Endometrium (tissue), 2 donors: Measurements from ENCODE around the gene MYRIP.
"Not testable (repeated sequence)": the region's sequence is repeated elsewhere in the genome, so short reads cannot be mapped to it uniquely, and the experiment has no call there.

Experiments
- FAIRE-seq: peaks from 2 replicates; lab custom pipeline; 2012; peaks lifted over from hg19 to GRCh38; lab: Jason Lieb, UNC
- donor health status: control.
- donor health status: control.

MYRIP gene

DNA sequence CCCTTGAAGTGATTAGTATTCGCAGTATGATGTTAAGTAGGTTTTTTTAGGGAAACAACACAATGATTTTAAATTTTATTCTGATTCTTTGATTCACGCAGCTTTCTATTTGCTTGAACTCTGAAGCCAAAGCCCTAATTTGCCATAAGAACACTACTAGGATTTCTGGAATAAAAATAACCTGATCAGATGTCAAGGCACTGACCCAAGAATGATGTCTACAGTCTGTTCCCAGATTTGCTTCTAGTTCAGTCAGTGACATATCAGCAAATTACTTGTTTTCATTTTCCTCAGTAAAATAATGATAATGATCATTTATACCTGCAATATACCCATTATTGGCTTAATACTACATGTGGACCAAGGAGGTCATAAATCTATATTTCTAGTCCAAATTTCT, 320.6 kb downstream of the MYRIP start:
- no peak for FAIRE-seq

- FAIRE-seq = no peak
These were observed 321.3 kb downstream of the MYRIP start for GRCh38 chr3:40130721-40131120.

DNA sequence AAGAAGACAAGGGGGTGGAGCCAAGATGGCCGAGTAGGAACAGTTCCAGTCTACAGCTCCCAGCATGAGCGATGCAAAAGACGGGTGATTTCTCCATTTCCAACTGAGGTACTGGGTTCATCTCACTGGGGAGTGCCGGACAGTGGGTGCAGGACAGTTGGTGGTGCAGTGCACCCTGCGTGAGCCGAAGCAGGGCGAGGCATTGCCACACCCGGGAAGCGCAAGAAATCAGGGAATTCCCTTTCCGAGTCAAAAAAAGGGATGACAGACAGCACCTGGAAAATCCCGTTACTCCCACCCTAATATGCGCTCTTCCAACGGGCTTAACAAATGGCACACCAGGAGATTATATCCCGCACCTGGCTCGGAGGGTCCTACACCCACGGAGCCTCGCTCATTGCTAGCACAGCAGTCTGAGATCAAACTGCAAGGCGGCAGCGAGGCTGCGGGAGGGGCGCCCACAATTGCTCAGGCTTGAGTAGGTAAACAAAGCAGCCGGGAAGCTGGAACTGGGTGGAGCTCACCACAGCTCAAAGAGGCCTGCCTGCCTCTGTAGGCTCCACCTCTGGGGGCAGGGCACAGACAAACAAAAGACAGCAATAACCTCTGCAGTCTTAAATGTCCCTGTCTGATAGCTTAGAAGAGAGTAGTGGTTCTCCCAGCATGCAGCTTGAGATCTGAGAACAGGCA, 324.6 kb downstream of the MYRIP start:
- FAIRE-seq = not testable (repeated sequence)

GRCh38 chr3:40137591-40138295, 328.3 kb downstream of the MYRIP start:
- no peak for FAIRE-seq

- FAIRE-seq = no peak
These were observed 334.1 kb downstream of the MYRIP start for GRCh38 chr3:40143283-40144090.

DNA sequence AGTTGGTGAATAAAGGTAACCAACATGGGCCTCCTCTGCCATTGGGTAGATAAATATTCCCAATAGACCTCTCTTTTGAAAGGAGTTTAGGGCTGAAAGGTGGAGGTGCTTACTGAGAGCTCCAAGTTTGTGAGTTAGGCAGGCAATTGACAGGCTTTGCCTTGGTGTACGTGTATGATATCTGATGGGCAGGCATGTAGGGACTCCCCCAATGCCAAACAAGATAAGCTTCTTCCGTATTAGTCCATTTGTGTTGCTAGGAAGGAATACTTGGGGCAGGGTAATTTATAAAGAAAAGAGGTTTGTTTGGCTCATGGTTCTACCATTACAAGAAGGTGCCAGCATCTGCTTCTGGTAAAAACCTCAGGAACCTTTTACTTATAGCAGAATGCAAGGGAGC, 339.4 kb downstream of the MYRIP start:
- no peak for FAIRE-seq

DNA sequence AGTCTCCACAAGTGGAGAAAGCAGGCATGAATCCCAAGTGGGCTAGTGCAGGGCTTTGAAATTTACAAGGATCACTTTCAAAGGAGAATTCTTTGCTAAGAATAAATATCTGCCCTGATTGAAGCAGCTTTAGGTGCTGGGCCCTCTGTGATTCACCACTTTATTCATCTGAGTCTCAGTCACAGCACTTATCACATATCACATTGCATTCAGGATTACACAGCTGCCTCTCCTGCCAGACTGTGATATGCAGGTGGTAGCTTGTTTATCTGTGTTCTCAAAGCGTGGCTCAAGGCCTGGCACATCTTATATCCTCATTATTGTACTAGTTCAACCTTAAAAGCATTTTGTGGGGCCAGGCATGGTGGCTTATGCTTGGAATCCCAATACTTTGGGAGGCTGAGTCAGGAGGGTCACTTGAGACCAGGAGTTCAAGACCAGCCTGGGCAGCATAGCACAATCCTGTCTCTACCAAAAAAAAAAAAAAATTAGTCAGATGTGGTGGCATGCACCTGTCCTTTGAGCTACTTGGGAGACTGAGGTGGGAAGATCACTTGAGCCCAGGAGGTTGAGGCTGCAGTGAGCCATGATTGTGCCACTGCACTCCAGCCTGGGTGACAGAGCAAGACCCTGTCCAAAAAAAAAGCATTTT, 343.2 kb downstream of the MYRIP start:
- FAIRE-seq = no peak

- FAIRE-seq = no peak
These were observed 351.5 kb downstream of the MYRIP start for GRCh38 chr3:40160933-40161332.

DNA sequence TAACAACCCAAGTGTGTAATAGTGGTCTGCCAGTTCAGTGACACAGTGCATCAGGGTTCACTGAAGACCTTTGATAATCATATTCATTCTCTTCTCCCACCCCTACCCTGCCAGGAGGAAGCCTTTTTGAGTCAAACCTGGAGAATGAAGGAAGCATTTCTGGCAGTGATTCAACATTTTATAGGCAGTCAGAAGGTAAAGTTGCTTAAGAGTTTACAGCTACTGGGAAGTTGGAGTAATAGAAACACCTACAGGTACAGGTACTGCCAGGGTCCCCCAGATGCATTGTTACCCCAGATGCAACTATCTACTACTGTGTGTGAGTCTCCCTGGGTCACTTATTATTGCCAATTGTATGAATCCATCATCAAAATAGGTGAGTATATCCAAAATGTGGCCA, 353.2 kb downstream of the MYRIP start:
- no peak for FAIRE-seq

- FAIRE-seq = no peak
These were observed 357.6 kb downstream of the MYRIP start for GRCh38 chr3:40166997-40167396.

DNA sequence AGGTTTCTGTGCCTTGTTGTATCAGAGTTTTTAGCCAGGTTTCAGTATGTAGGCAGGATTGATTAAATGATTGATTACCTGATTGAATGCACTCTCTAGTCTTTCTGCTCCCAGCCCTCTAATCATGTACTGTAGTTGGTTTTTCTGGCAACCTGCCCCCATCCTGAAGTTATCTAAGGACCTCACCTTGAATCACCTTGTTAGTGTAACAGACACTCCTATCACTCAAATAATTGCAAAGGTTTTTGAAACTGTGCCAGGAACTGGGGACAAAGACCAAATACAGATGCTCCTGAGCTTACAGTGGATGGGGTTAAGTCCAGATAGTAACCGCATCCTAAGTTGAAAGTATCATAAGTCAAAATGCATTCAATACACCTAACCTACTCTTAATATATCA, 358.5 kb downstream of the MYRIP start:
- no peak for FAIRE-seq

GRCh38 chr3:40169983-40170382, 360.6 kb downstream of the MYRIP start:
- FAIRE-seq = no peak

DNA sequence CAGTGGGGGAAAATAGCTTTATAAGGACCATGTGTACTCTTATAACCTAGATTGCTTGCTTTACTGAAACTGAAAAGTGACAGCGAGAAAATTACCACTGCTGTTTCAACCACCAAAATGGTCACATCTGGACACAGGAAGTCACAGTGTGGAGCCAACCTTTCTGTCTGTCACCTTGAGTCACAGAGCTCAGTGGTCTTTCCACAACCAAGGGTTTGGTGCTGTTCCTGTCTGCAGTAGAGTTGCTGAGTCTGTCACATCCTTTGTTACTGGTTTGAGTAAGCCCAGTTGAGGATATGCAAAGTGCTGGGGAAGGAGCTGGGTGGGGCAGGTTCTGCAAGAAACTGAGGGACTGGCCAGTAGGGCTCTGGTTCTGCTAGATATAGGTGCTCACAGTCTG, 361.0 kb downstream of the MYRIP start:
- no peak for FAIRE-seq

DNA sequence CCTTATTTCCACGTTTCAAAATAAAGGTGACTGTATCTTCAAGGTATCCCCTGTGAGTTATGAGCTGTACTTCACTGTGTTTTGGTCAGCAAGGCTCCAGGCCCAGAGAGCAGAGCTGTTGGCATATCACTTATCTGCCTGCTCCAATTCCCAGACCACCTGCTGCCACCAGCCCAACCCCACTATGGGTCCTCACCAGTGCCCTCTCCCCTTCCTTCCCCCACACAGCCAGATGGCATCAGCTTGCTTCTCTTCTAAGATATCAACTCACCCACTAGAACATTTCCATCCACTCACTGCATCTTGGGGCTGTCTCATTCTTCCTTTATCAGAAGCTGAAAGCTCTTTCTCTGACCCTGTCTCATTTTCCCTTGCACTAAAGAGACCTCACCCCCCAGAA, 363.2 kb downstream of the MYRIP start:
- no peak for FAIRE-seq

DNA sequence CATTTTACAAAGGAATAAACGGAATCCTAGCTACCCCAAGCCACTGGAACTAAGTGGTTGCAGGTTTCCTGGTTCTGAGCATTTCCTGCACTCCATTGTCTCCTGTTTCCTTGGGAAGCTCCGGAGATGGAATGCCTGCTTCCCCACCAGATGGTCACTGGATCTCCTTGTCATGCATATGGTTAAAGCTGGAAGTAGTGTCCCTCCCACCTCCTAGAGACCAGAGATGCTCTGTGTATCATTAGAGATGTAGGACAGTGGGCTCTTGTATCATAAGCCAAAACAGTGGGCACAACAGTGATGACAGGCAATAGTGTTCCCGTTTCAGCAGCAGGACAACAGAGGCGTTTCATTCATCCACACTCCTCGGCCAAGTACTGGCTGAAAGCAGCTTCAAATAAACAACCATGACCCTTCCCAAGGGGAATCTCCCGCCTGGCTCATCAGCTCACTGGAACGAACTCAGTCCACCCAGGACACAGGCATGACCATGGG, 363.9 kb downstream of the MYRIP start:
- FAIRE-seq = no peak

- no peak for FAIRE-seq
These were observed 368.7 kb downstream of the MYRIP start for GRCh38 chr3:40178012-40178594.

GRCh38 chr3:40179016-40179415, 369.6 kb downstream of the MYRIP start:
- no peak for FAIRE-seq

GRCh38 chr3:40181182-40181581, 371.8 kb downstream of the MYRIP start:
- no peak for FAIRE-seq

DNA sequence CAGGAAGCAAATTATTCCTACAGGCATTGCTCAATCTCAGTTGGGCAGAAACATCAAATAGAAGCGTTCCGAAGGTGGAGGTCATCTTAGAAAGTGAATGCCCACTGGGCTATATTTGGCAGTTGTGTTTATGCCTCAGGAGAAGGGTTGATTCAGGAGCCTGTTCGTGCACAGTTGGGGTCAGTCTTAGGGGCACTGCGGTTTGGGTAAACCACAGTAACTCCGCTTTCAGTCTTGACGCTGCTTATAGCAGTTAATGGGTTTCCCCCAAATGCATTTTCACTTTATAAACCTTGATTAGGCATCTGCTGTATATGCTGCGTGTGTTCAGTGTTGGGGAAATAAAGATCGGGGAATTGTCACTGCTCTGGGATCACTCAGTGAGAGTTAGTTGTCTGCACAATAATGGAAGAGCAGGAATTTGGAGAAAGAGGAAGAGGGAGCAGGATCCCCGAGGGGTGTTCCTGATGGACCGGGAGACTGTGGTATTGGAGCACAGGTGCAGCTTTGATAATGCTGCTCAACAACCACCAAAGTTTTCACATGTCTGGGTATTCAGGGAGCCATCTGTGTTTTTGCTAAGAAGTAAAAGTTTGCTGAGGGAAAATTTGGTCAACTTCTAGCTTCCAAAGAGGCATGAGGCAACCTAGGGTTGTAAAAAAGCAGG, 375.8 kb downstream of the MYRIP start:
- FAIRE-seq = no peak

- FAIRE-seq = no peak
These were observed 377.1 kb downstream of the MYRIP start for GRCh38 chr3:40186508-40186907.

DNA sequence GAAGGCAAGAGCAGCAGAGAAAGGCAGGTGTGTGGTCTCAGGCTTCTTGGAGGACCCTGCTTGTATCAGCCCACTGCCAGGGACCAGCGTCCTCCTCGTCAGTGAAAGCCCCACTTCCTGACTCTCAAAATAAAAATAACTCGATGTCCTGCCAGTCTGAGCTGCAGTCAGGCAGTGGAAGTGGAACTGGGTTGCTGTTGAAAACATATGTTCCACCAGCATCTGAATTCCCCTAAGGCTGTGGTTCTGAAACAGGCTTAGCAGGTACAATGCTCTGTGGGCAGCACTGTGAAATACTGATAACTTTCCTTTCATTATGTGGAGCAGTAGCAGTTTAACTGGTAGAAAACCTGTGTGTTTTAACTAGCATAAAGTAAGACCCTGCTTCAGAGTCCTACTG, 378.5 kb downstream of the MYRIP start:
- no peak for FAIRE-seq

GRCh38 chr3:40189118-40189517, 379.7 kb downstream of the MYRIP start:
- FAIRE-seq = no peak
